A673 (cell line): ENCODE measurements around the gene PPP1R37.

Experiments used
- CTCF ChIP-seq: fragments of 300-800, 200-600 bp; sonication (generic); conservative IDR thresholded peaks from 2 replicates; pipeline ENCODE4 v1.5.1; 2017; ENCODE audit warnings: low read depth, mild to moderate bottlenecking, antibody characterized with exemption, low read length, moderate library complexity, mixed read lengths
- EZH2 ChIP-seq: fragments of 200-600 bp; sonication (generic); IDR thresholded peaks from 2 replicates; pipeline ENCODE4 v1.6.1; 2017; ENCODE audit warnings: borderline replicate concordance, low read depth, mild to moderate bottlenecking, mixed read lengths, antibody characterized with exemption, low read length; ENCODE audit not compliant: poor library complexity, severe bottlenecking

- TF ChIP-seq CTCF (no peak), EZH2 (no peak)
These were observed 40.7 kb downstream of the PPP1R37 start for GRCh38 chr19:45133661-45134060.
